ENCODE results near the gene FGD6.

FGD6 gene

DNA sequence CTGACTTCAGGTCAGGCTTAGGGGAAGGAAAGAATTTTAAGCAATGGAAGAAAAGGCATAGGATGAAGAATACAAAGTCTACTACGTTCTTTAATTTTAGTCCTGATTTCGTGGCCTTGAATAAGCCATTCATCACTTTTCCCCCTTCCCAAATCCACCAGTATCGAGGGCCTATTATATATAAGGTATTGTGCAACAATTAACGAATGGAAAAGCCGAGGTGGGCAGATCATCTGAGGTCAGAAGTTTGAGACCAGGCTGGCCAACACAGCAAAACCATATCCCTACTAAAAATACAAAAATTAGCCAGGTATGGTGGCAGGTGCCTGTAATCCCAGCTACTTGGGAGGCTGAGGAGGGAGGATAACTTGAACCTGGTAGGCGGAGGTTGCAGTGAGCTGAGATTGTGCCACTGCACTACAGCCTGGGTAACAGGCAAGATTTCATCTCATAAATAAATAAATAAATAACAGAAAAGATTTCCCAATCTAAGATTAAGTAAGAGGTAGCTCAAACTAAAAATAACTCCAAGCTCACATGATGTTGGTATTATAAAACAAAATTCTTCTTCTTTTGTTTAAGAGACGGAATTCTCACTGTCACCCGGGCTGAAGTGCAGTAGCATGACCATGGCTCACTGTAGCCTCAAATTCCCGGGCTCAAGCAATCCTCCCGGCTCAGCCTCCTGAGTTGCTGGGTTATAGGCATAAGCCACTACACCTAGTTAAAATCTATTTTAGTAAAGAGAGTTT is 85.5 kb downstream of the FGD6 start:
- peak in 1 of 2 donors; percentile 32 for DNase-seq
- intact Hi-C loops (cut with DNase I; ENCODE audit: low total_unique reads) = no loop called here
- Histone ChIP-seq H3K4me3 (no peak overlapping the region), H3K27me3 (no peaks in the 10 kb centered on the region), H3K9me3 (no peaks in the 10 kb centered on the region), H3K27ac (peak overlapping the region; percentile 2 to 15), H3K36me3 (peaks cover 0 to 16% (median 0%) of the 10 kb centered on the region in 3 donors), H3K4me1 (peaks cover 0 to 14% (median 0%) of the 10 kb centered on the region in 4 donors)
- TF ChIP-seq, protein P1, sequence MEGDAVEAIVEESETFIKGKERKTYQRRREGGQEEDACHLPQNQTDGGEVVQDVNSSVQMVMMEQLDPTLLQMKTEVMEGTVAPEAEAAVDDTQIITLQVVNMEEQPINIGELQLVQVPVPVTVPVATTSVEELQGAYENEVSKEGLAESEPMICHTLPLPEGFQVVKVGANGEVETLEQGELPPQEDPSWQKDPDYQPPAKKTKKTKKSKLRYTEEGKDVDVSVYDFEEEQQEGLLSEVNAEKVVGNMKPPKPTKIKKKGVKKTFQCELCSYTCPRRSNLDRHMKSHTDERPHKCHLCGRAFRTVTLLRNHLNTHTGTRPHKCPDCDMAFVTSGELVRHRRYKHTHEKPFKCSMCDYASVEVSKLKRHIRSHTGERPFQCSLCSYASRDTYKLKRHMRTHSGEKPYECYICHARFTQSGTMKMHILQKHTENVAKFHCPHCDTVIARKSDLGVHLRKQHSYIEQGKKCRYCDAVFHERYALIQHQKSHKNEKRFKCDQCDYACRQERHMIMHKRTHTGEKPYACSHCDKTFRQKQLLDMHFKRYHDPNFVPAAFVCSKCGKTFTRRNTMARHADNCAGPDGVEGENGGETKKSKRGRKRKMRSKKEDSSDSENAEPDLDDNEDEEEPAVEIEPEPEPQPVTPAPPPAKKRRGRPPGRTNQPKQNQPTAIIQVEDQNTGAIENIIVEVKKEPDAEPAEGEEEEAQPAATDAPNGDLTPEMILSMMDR (IDR thresholded peaks at IDR 0.05) = no peak

DNA sequence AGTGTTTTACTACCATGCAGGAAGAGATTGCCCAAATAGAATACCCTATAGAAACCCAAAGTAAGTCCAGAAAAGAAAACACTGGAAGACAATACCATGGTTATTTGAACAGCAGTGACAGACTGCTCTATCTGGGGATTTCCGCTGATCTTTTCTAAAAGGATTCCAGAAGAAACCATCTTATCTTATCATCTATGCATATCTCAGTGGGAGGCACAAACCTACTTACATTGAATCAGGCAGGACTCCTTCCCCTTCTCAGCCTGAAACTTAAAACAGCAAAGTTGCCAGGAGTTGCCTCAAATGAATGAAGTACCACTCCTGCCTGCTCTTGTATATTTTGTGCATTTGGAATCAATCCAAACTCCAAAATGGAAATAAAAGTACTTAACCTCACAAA is 87.2 kb downstream of the FGD6 start:
- peaks cover 0 to 16% (median 0%) of the 10 kb centered on the region in 3 donors for H3K36me3 ChIP-seq
- H3K9me3 ChIP-seq = no peaks in the 10 kb centered on the region
- peaks cover 0 to 14% (median 0%) of the 10 kb centered on the region in 4 donors for H3K4me1 ChIP-seq
- intact Hi-C loops (cut with DNase I; ENCODE audit: low total_unique reads) = no loop called here
- TF ChIP-seq, protein P1 (IDR thresholded peaks at IDR 0.05) = no peak
- no peak overlapping the region for H3K27ac ChIP-seq
- H3K27me3 ChIP-seq = no peaks in the 10 kb centered on the region
- DNase-seq = no peak
- no peak overlapping the region for H3K4me3 ChIP-seq

GRCh38 chr12:95129115-95129514 is 88.2 kb downstream of the FGD6 start:
- TF ChIP-seq, protein P1 (IDR thresholded peaks at IDR 0.05) = no peak
- no peak for DNase-seq
- intact Hi-C loops (cut with DNase I; ENCODE audit: low total_unique reads) = no loop called here
- no peak overlapping the region for H3K27ac ChIP-seq
- H3K4me1 ChIP-seq = peaks cover 0 to 14% (median 0%) of the 10 kb centered on the region in 4 donors
- peaks cover 0 to 8% (median 0%) of the 10 kb centered on the region in 3 donors for H3K36me3 ChIP-seq
- H3K4me3 ChIP-seq = no peak overlapping the region
- H3K9me3 ChIP-seq = no peaks in the 10 kb centered on the region
- no peaks in the 10 kb centered on the region for H3K27me3 ChIP-seq

DNA sequence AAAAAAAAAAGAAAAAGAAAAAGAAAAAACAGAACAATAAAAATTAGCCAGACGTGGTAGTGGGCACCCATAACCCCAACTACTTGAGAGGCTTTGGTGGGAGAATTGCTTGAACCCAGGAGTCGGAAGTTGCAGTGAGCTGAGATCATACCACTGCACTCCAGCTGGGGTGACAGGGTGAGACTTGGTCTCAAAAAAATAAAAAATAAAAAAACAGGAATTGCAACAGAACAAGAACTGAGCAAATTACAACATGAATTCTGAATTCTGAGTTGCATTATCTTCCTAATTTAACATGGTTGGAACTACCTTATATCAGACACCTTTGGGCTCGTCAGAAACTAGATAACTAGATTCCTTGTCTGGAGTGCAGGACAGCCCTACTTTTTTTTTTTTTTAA is 90.5 kb downstream of the FGD6 start:
- H3K27ac ChIP-seq = no peak overlapping the region
- DNase-seq = no peak
- TF ChIP-seq, protein P1 (IDR thresholded peaks at IDR 0.05) = no peak
- intact Hi-C loops (cut with DNase I; ENCODE audit: low total_unique reads) = no loop called here
- no peaks in the 10 kb centered on the region for H3K27me3 ChIP-seq
- H3K36me3 ChIP-seq = peaks cover 0 to 7% (median 0%) of the 10 kb centered on the region in 3 donors
- no peaks in the 10 kb centered on the region for H3K9me3 ChIP-seq
- peaks cover 0 to 4% (median 0%) of the 10 kb centered on the region in 4 donors for H3K4me1 ChIP-seq
- H3K4me3 ChIP-seq = no peak overlapping the region

DNA sequence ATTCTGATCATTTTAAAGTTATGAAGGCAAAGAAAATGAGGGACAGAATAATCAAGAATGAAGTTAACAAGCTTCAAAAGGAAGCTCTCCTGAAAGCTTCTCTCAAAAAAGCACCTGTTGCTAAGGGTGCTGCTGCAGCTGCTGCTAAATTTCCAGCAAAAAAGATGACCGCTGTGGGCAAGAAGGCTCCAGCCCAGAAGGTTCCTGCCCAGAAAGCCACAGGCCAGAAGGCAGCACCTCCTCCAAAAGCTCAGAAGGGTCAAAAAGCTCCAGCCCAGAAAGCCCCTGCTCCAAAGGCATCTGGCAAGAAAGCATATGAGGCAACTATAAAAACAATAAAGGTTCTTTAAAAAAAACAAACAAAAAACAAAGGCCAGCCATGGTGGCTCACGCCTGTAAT is 91.2 kb downstream of the FGD6 start:
- Histone ChIP-seq H3K9me3 (no peaks in the 10 kb centered on the region), H3K4me1 (no peaks in the 10 kb centered on the region), H3K36me3 (peaks cover 0 to 7% (median 0%) of the 10 kb centered on the region in 3 donors), H3K4me3 (no peak overlapping the region), H3K27me3 (no peaks in the 10 kb centered on the region), H3K27ac (no peak overlapping the region)
- no peak for DNase-seq
- intact Hi-C loops (cut with DNase I; ENCODE audit: low total_unique reads) = no loop called here
- TF ChIP-seq, protein P1 (IDR thresholded peaks at IDR 0.05) = no peak
